GM12878 (cell line): ENCODE results near the gene NR1D2. TPM values are rescaled to one million over a fixed set of nuclear protein-coding genes. Genes with fewer than 3 reads are reported as not detected.

Source experiments
- ATAC-seq: fragments of 200-7000 bp; cut with Tn5 transposase; 3 replicates; pipeline ENCODE4 v1.9.1; 2020; ENCODE audit warnings: mild to moderate bottlenecking, moderate library complexity
- BruUV-seq: library from RNA; stranded (reverse); fragments of 400-500 nt; replicated peaks from 2 replicates; lab custom pipeline; 2021; lab: Mats Ljungman, UMichigan
- CTCF ChIA-PET: fragments of 300-600 bp; sonication (Branson Sonifier 250); formaldehyde crosslinking; extraction: SDS; loops from one replicate; lab custom pipeline; 2021; ENCODE audit warnings: inconsistent platforms; lab: Yijun Ruan, JAX
- POLR2A ChIA-PET: fragments of 350-600 bp; formaldehyde crosslinking; extraction: SDS; loops from one replicate; lab custom pipeline; 2021; ENCODE audit warnings: inconsistent platforms; lab: Charles Lee
- RAD21 ChIA-PET: fragments of 300-600 bp; sonication (Branson Sonifier 250); formaldehyde crosslinking; loops from one replicate; lab custom pipeline; 2023; ENCODE audit warnings: antibody characterized with exemption; ENCODE audit not compliant: unreplicated experiment; lab: Charles Lee
- SMC1A ChIA-PET: fragments of 300-600 bp; sonication (Branson Sonifier 250); formaldehyde crosslinking; loops from one replicate; lab custom pipeline; 2023; ENCODE audit not compliant: unreplicated experiment, uncharacterized antibody; lab: Charles Lee
- DNase-seq: peaks from one replicate; pipeline ENCODE4 v3.0.0-alpha.2; 2011; ENCODE audit warnings: low read depth, low spot score
- FAIRE-seq: peaks from 3 replicates; lab custom pipeline; 2011; peaks lifted over from hg19 to GRCh38; lab: Jason Lieb, UNC
- H2AFZ ChIP-seq: 2 replicates; pipeline ENCODE4 v1.6.0; 2011; ENCODE audit warnings: low read depth, low read length, control low read depth; ENCODE audit not compliant: control insufficient read depth
- H3K27ac ChIP-seq: 2 replicates; pipeline ENCODE4 v1.5.1; 2011; ENCODE audit warnings: control low read depth; ENCODE audit not compliant: control insufficient read depth, insufficient read depth
- H3K27me3 ChIP-seq, 2 experiments: replicated peaks in 1 of 2; 2 replicates each; pipeline versions ENCODE4 v1.6.0 to v1.6.1; 2011; ENCODE audit warnings: low read length in 1 of 2; ENCODE audit not compliant: control insufficient read depth in 2 of 2, insufficient read depth in 2 of 2
- H3K36me3 ChIP-seq, 2 experiments: 2 replicates each; pipeline ENCODE4 v1.5.1; 2011; ENCODE audit warnings: low read length in 1 of 2; ENCODE audit not compliant: control insufficient read depth in 2 of 2, insufficient read depth in 2 of 2
- H3K4me1 ChIP-seq: 2 replicates; pipeline ENCODE4 v1.6.1; 2011; ENCODE audit warnings: mild to moderate bottlenecking, low read length, moderate library complexity, mixed read lengths; ENCODE audit not compliant: control insufficient read depth, insufficient read depth
- H3K4me2 ChIP-seq: 2 replicates; pipeline ENCODE4 v1.6.0; 2011; ENCODE audit warnings: control low read depth; ENCODE audit not compliant: control insufficient read depth, insufficient read depth
- H3K4me3 ChIP-seq: fragments of 200-600 bp; sonication (generic); 2 replicates; pipeline ENCODE4 v1.5.1; 2016
- H3K79me2 ChIP-seq: 2 replicates; pipeline ENCODE4 v1.6.0; 2011; ENCODE audit warnings: low read length; ENCODE audit not compliant: control insufficient read depth, insufficient read depth
- H3K9ac ChIP-seq: 2 replicates; pipeline ENCODE4 v1.8.0; 2011; ENCODE audit warnings: low read length, control low read depth, mixed read lengths; ENCODE audit not compliant: control insufficient read depth, insufficient read depth
- H3K9me3 ChIP-seq: replicated peaks from 3 replicates; pipeline ENCODE4 v1.5.1; 2011; ENCODE audit warnings: mild to moderate bottlenecking, low read length; ENCODE audit not compliant: control insufficient read depth, insufficient read depth
- H4K20me1 ChIP-seq: 2 replicates; pipeline ENCODE4 v1.6.0; 2011; ENCODE audit not compliant: control insufficient read depth, insufficient read depth
- BCL11A ChIP-seq: IDR thresholded peaks from 2 replicates; pipeline ENCODE4 v1.6.1; 2011; ENCODE audit warnings: low read depth, low read length
- CEBPB ChIP-seq, 2 experiments: fragments of 150-350 bp in 1 of 2; IDR thresholded peaks; 2 replicates each; pipeline ENCODE4 v1.6.1; 2012 to 2014; ENCODE audit warnings: low read depth in 2 of 2, low read length in 2 of 2, borderline replicate concordance in 1 of 2, inconsistent platforms in 1 of 2
- MEF2B ChIP-seq: fragments of 450-650 bp; IDR thresholded peaks from 2 replicates; pipeline ENCODE4 v1.6.1; 2018; ENCODE audit warnings: mild to moderate bottlenecking, moderate library complexity; ENCODE audit not compliant: partially characterized antibody, poor library complexity, severe bottlenecking
- NRF1 ChIP-seq: conservative IDR thresholded peaks from 2 replicates; pipeline ENCODE4 v1.6.1; 2011; ENCODE audit warnings: mild to moderate bottlenecking, low read depth, low read length, improper control_type of control experiment
- SPI1 ChIP-seq: IDR thresholded peaks from 2 replicates; pipeline ENCODE4 v1.6.1; 2011; ENCODE audit warnings: low read depth, mild to moderate bottlenecking, low read length, moderate library complexity, borderline replicate concordance; ENCODE audit not compliant: insufficient read depth
- TCF3 ChIP-seq: IDR thresholded peaks from 2 replicates; pipeline ENCODE4 v1.6.1; 2012; ENCODE audit warnings: low read depth, mild to moderate bottlenecking, low read length, borderline replicate concordance; ENCODE audit not compliant: insufficient read depth
- WGBS: methylation state at CpG from one replicate; pipeline ENCODE4 v1.1.6; 2016; ENCODE audit warnings: low lambda C conversion rate; ENCODE audit not compliant: insufficient replicate concordance, insufficient coverage; ENCODE audit errors: missing lambda C conversion rate; 5-methylcytosine and 5-hydroxymethylcytosine counted together
- in situ Hi-C: fragments of 300-500 bp; cut with MboI; formaldehyde crosslinking; loops from 9 replicates; pipeline ENCODE4 v1.14.3; 2018; ENCODE audit warnings: mixed read lengths
- intact Hi-C: fragments of 100-400 bp; cut with micrococcal nuclease; formaldehyde crosslinking; loops from one replicate; pipeline ENCODE4 v1.14.2; 2022; ENCODE audit not compliant: unreplicated experiment
- polyA plus RNA-seq, 11 experiments: library from polyadenylated mRNA; depleted of rRNA in 4 of 11; unstranded in 6 of 11; stranded (reverse) in 5 of 11; fragments of >200 nt; fragmentation: Nextera tagmentation in 4 of 11; fragmentation: Illumina TruSeq in 1 of 11; extraction: Ambion mirVana in 4 of 11; extraction: Trizol in 1 of 11; gene quantifications; 1 replicate in 1 of 11; 2 replicates in 10 of 11; pipeline versions ENCODE4 v1.2.1 to v1.2.3, GENCODE V29; 2011 to 2016; ENCODE audit warnings: inconsistent platforms in 2 of 11, missing spikeins in 2 of 11, low read depth in 1 of 11
- total RNA-seq, 4 experiments: library from RNA; depleted of rRNA in 3 of 4; stranded (reverse); fragments of >200 nt in 3 of 4; fragmentation: Illumina TruSeq in 1 of 4; extraction: Trizol in 1 of 4; gene quantifications; 2 replicates each; pipeline versions ENCODE4 v1.2.1 to v1.2.3, GENCODE V29; 2013 to 2021
- TF ChIP-seq, protein P1 (sequence below): IDR thresholded peaks from 2 replicates; pipeline ENCODE4 v1.6.1; 2011; ENCODE audit warnings: borderline replicate concordance, low read depth, mild to moderate bottlenecking, moderate library complexity, mixed read lengths, low read length; ENCODE audit not compliant: insufficient read depth; ENCODE audit errors: extremely low read length

The NR1D2 gene
- total and polyA plus RNA-seq, 10 of the 15 experiments (the other 5 are each of a cell fraction or from before 2014, with no cell fraction given) = 0.67 to 5.3 (median 2.6) TPM

DNA sequence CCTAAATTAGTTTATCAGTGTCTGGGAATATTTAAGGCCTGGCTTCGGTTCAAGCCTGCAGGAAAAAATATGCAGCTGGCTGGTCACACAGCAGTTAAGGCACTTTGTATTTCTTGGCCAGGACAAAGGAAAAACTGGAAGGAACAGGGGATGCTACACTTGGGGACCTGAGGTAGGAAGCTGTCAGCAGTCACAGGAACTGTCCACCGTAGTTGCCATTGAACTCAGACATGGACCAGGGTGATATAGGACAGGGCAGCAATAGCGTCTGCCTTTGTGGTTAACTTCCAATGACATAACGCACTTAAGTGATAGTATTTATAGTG, 49.1 kb downstream of the NR1D2 start (continued):
- TF ChIP-seq, protein P1, sequence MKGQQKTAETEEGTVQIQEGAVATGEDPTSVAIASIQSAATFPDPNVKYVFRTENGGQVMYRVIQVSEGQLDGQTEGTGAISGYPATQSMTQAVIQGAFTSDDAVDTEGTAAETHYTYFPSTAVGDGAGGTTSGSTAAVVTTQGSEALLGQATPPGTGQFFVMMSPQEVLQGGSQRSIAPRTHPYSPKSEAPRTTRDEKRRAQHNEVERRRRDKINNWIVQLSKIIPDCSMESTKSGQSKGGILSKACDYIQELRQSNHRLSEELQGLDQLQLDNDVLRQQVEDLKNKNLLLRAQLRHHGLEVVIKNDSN = no peak
- no peak for TF ChIP-seq BCL11A
- no peak for TF ChIP-seq CEBPB (IDR thresholded peaks at IDR 0.05; ENCODE audit: borderline replicate concordance in 1 of 2, low read depth in 2 of 2, low read length in 2 of 2)
- TF ChIP-seq NRF1 = no peak
- no peak for TF ChIP-seq TCF3

DNA sequence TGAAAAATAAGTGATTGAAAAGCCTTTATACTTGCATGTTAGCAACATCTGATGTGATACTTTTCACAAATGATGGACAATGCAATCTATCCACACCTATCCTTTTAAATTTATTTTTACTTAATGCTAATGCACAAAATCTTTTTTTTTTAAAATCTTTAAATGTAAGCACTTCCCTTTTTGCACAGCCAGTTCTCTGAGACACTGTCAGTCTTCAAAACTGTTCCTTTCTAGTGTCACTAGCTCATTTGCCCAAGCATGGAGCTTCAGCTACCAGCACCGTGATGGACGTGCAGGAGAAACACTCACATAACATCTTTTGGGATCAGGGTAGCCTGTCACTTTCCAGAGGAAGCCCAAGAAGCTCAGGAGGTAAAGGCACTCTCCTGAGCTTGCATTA, 50.1 kb downstream of the NR1D2 start:
- Histone ChIP-seq H3K36me3 (no peaks in the 10 kb centered on the region), H3K79me2 (no peaks in the 10 kb centered on the region), H3K27ac (no peak overlapping the region), H3K9ac (no peak overlapping the region), H4K20me1 (no peaks in the 10 kb centered on the region), H2AFZ (no peak overlapping the region), H3K4me3 (no peak overlapping the region), H3K4me1 (no peaks in the 10 kb centered on the region), H3K27me3 (no peaks in the 10 kb centered on the region; a peak in 1 of 4 replicates), H3K9me3 (no peaks in the 10 kb centered on the region), H3K4me2 (no peak overlapping the region)
- intact Hi-C loops = loop anchor here (5.0 kb wide), 1 partner anchor 103 kb away; no protein-coding TSS in a partner anchor
- DNase-seq = no peak
- no TSS peak for BruUV-seq
- POLR2A ChIA-PET = no interaction called here
- ATAC-seq = no peak
- 21% methylated on average over 2 of the region's 2 CpGs for WGBS
- FAIRE-seq = no peak
- SMC1A ChIA-PET = interaction anchor here (0.7 to 1.5 kb wide), 5 partner anchors 41 to 160 kb away, joined by 3 to 5 read pairs (median 3); no protein-coding TSS in a partner anchor
- CTCF ChIA-PET = interaction anchor here (2.0 to 3.2 kb wide), 2 partner anchors 11 to 106 kb away, joined by 5 to 15 read pairs; no protein-coding TSS in a partner anchor
- in situ Hi-C loops = no loop called here
- RAD21 ChIA-PET = interaction anchor here (1.1 to 3.5 kb wide), 2 partner anchors 106 to 161 kb away, joined by 3 to 15 read pairs; no protein-coding TSS in a partner anchor
- no peak for TF ChIP-seq MEF2B
- TF ChIP-seq SPI1 = 0 out of 2 replicates have a peak, but pooled peaks have one; percentile 16
